Subcutaneous abdominal adipose tissue (tissue), 5 donors: ENCODE measurements around the gene MUSK.
A peak's percentile ranks its signal among the peaks of the same experiment; 100 is the strongest.

Experiments used
- H3K27ac ChIP-seq: one replicate; pipeline ENCODE4 v1.7.0; 2013; ENCODE audit warnings: low read depth, mild to moderate bottlenecking, inconsistent platforms, low read length, moderate library complexity
- H3K27me3 ChIP-seq, 5 donors: one replicate each; pipeline ENCODE4 v1.7.0; 2013; ENCODE audit warnings: low read length in 5 of 5, inconsistent platforms in 1 of 5; ENCODE audit not compliant: control insufficient read depth in 5 of 5, insufficient read depth in 4 of 5
- H3K36me3 ChIP-seq, 5 donors: one replicate each; pipeline ENCODE4 v1.7.0; 2013; ENCODE audit warnings: low read length in 5 of 5; ENCODE audit not compliant: control insufficient read depth in 5 of 5, insufficient read depth in 5 of 5
- H3K4me1 ChIP-seq, 5 donors: one replicate each; pipeline ENCODE4 v1.7.0; 2013; ENCODE audit warnings: low read length in 5 of 5, mild to moderate bottlenecking in 3 of 5, moderate library complexity in 1 of 5; ENCODE audit not compliant: control insufficient read depth in 5 of 5, insufficient read depth in 5 of 5
- H3K4me3 ChIP-seq, 5 donors: one replicate each; pipeline ENCODE4 v1.7.0; 2013; ENCODE audit warnings: low read length in 5 of 5, low read depth in 1 of 5
- H3K9ac ChIP-seq, 5 donors: one replicate each; pipeline ENCODE4 v1.7.0; 2013; ENCODE audit warnings: low read length in 5 of 5, mild to moderate bottlenecking in 4 of 5, moderate library complexity in 3 of 5
- H3K9me3 ChIP-seq, 5 donors: one replicate each; pipeline ENCODE4 v1.7.0; 2013; ENCODE audit warnings: low read length in 5 of 5; ENCODE audit not compliant: control insufficient read depth in 5 of 5
- donor health status: healthy.
- donor health status: healthy.
- donor health status: healthy.
- donor health status: healthy.
- donor health status: healthy.

Gene MUSK

DNA sequence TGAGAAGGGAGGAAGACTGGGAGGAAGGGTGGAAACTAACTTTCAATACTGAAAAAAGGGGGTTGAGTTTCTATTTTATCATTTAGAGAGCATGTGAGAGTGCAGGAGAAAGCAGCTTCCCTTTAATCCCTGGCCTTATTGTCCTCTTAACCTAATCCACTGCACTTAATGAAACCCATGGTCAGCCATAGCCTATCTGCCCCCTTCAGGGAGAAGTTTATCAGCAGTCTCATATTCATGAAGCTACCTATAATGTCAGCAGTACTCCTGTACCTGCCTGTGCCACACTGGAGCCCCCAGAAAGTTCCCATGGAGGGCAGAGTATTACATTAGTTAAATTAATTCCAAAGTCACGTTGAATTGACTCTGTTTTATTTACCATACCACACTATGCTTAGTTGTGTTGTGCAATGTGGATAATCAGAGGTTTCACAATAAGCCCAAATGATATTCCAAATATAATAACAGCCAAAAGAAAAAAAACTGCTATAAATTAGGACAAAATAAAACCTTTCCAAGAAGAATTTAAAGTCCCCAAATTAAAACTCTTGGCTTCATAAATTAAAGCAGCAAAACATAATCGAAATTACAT lies 62.9 kb downstream of the MUSK start:
- H3K4me1 ChIP-seq = peaks cover 0 to 6% (median 0%) of the 10 kb centered on the region in 5 donors
- H3K27ac ChIP-seq = no peak overlapping the region
- no peak overlapping the region for H3K9ac ChIP-seq
- H3K4me3 ChIP-seq = no peak overlapping the region
- no peaks in the 10 kb centered on the region for H3K36me3 ChIP-seq
- H3K9me3 ChIP-seq = no peaks in the 10 kb centered on the region
- H3K27me3 ChIP-seq = no peaks in the 10 kb centered on the region

DNA sequence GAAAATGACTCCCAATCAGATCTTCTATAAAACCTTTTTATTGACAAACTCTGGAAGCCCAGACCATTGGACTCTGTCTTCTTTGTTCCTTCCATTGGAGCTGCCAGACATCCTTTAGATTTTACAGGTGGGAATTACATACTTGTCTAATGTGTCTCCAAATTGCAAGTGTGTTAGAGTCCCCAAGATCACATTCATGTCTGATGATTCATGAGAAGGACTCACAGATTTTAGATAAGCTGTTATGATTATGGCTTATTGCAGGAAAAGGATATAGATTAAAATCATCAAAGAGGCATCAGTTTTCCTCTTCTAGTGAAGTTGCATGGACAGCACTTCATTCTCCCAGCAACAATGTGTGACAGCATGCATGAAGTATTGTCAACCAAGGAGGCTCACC lies 70.4 kb downstream of the MUSK start:
- no peak overlapping the region for H3K27ac ChIP-seq
- no peaks in the 10 kb centered on the region for H3K9me3 ChIP-seq
- no peak overlapping the region for H3K4me3 ChIP-seq
- no peaks in the 10 kb centered on the region for H3K36me3 ChIP-seq
- H3K4me1 ChIP-seq = peaks cover 0 to 4% (median 0%) of the 10 kb centered on the region in 5 donors
- H3K27me3 ChIP-seq = no peaks in the 10 kb centered on the region
- no peak overlapping the region for H3K9ac ChIP-seq

DNA sequence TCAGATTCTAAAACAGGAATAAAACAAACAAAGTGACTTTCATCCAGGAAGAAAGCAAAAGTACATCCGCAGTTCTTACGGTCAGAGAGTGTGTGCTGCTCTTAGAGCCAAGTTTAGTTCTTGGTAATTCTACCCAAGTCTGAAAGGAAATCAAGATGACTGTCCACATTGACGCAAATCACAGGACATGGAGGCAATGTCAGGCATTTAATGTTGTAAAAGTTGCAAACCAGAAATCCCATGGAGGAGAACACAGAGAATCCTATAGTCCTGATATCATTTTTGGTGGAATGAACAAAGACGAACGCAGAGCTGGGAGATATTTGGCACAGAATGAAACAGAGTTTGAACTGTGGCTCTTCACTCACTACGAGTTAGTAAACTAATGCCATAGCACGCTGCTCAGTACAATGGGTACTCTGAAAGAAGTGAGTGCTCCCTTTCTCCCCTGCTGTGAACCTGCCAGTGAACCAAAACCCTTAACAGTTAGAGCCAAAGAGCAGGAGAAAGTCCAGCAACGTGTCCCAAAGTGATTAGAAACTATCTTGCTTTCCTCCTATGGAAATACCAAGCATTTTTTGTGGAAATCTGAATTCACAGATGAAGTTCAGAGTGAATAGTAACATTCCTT lies 74.3 kb downstream of the MUSK start:
- no peaks in the 10 kb centered on the region for H3K36me3 ChIP-seq
- no peak overlapping the region for H3K9ac ChIP-seq
- H3K27me3 ChIP-seq = no peaks in the 10 kb centered on the region
- H3K4me1 ChIP-seq = peaks cover 0 to 13% (median 3%) of the 10 kb centered on the region in 5 donors
- H3K4me3 ChIP-seq = no peak overlapping the region
- no peaks in the 10 kb centered on the region for H3K9me3 ChIP-seq
- H3K27ac ChIP-seq = peak overlapping the region; percentile 8

DNA sequence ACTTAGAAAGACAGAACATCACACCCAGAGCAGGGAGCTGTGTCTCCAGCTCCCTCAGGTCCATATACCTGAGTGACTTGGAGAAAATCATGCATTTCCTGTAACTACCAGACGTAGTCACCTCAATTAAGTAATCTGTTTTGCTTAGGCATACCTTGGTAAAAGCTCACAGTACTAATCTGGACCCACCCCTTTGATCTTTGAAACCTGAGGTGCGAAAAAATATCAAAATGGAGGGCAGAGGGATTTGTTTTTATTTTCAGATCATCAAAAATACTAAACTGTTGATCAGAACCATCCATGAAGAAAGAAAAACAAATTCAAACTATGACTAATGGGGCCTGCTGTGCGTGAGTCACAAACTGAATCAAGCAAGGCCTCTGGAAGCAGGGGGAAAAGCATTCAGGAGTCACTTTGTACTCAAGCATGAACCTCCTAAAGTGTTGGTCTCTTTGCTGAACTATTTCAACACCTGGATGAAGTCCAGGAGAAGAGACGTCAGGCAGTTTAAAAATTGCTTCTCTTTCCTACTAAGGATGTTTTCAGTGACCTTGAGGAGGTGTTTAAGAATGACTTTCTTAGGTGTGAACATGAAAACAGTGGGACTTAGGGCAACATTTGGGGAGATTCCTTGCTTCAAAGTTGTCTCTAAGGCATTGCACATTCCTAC lies 76.3 kb downstream of the MUSK start:
- Histone ChIP-seq H3K27me3 (no peaks in the 10 kb centered on the region), H3K27ac (peak overlapping the region; percentile 49), H3K4me3 (no peak overlapping the region), H3K4me1 (peaks cover 0 to 13% (median 3%) of the 10 kb centered on the region in 5 donors), H3K36me3 (no peaks in the 10 kb centered on the region), H3K9me3 (no peaks in the 10 kb centered on the region), H3K9ac (no peak overlapping the region)

DNA sequence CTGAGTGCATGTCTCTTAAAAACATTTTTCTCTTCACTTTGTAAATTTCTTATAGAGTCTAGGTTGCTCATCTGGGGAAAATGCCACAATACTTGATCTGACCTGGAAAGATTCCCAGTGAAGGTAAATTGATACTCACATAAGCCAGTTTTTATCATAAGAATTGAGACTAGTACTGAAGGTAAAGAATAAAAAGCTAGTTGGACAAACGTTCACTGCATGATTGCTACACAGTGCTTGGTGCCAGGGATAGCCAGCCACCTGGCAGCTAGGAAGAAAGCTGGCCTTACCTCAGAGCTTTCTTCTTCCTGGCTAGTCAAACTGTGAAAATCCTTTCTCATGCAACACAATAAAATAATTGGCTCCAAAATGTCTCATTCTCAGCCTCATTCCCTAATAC lies 77.1 kb downstream of the MUSK start:
- no peaks in the 10 kb centered on the region for H3K27me3 ChIP-seq
- H3K36me3 ChIP-seq = no peaks in the 10 kb centered on the region
- H3K9me3 ChIP-seq = no peaks in the 10 kb centered on the region
- H3K4me3 ChIP-seq = no peak overlapping the region
- H3K4me1 ChIP-seq = peaks cover 0 to 21% (median 10%) of the 10 kb centered on the region in 5 donors
- no peak overlapping the region for H3K9ac ChIP-seq
- no peak overlapping the region for H3K27ac ChIP-seq

DNA sequence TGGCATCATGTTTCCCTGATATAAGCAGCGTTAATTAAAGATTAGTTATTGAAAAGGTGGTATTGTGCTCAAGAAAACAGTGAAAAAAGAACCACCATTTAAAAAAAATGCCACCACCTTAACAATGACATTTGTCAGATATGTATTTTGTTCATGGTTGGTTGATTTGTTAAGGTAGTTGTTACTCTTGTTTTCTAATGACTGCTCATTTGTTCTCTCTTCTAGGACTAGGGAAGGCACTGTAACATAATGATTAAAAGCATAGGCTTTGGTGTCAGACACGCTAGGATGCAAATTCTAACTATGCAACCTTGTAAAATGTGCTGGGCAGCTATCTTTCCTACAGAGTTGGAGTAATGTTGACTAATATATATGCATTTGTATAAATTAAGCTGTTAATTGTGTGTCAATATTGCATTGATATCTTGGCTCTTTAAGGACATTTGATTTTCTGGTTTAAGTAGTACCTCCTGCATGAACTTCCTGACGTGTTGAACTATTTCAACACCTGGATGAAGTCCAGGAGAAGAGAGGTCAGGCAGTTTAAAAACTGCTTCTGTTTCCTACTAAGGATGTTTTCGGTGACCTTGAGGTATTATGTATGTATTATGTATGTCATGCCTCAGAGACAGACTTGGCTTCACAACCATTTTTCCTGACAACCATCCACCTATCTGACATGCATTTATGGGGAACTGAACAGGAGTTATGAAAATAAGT lies 77.8 kb downstream of the MUSK start:
- H3K9ac ChIP-seq = no peak overlapping the region
- H3K36me3 ChIP-seq = no peaks in the 10 kb centered on the region
- no peaks in the 10 kb centered on the region for H3K9me3 ChIP-seq
- no peak overlapping the region for H3K4me3 ChIP-seq
- peaks cover 0 to 21% (median 10%) of the 10 kb centered on the region in 5 donors for H3K4me1 ChIP-seq
- H3K27me3 ChIP-seq = no peaks in the 10 kb centered on the region
- no peak overlapping the region for H3K27ac ChIP-seq

DNA sequence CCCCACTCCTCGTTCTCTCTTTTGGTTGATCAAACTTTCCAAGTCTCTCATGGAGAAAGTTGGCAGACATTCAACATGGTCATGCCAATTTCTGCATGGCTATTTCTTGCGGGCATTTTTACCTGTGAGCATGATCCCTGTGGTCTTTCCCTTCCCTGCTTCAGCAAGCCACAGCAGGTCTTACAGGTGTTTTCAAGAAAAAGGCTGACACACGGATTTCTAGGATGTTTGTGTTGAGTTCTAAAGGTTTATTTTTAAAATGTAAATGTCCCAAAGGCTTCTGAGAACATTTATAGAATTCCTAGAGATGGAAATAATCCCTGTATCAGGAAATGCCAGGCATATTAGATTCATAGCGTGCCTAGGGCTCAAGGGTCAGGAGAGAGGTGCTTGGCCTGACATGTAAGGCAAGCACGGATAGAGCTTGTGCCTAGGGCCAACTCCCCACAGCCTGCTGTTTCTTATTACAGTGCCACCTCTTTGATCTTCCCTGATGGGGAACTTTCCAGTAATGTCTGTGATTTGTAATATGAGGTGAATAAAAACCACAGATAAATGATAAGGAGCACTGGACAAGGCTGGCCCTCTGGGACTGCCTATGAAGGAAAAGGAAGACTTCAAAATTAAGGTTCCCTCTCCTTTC lies 79.8 kb downstream of the MUSK start:
- Histone ChIP-seq H3K27me3 (no peaks in the 10 kb centered on the region), H3K4me3 (no peak overlapping the region), H3K36me3 (no peaks in the 10 kb centered on the region), H3K27ac (no peak overlapping the region), H3K4me1 (peaks cover 0 to 20% (median 11%) of the 10 kb centered on the region in 5 donors), H3K9me3 (no peaks in the 10 kb centered on the region), H3K9ac (no peak overlapping the region)

DNA sequence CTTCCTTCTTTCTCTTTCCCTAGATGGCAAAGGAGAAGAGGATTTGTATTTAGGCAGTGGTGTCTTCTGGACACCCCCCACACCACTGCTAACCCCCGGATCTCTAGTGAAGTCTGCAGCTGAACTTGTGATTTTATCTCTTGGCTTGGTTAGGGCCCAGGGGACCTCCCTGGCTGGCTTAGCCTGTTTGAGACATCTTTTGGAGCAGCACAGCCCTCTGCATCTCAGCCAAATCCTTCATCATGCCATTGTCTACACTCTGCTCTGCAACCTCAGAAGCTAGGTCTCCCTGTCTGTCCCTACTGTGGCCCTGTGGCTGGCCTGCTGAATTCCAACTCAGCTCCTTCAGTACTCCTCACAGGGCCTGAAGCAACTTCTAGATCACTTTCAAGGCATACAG lies 81.7 kb downstream of the MUSK start:
- no peaks in the 10 kb centered on the region for H3K9me3 ChIP-seq
- H3K27ac ChIP-seq = no peak overlapping the region
- H3K4me3 ChIP-seq = no peak overlapping the region
- H3K9ac ChIP-seq = no peak overlapping the region
- H3K4me1 ChIP-seq = peaks cover 0 to 23% (median 15%) of the 10 kb centered on the region in 5 donors
- H3K27me3 ChIP-seq = no peaks in the 10 kb centered on the region
- H3K36me3 ChIP-seq = no peaks in the 10 kb centered on the region

DNA sequence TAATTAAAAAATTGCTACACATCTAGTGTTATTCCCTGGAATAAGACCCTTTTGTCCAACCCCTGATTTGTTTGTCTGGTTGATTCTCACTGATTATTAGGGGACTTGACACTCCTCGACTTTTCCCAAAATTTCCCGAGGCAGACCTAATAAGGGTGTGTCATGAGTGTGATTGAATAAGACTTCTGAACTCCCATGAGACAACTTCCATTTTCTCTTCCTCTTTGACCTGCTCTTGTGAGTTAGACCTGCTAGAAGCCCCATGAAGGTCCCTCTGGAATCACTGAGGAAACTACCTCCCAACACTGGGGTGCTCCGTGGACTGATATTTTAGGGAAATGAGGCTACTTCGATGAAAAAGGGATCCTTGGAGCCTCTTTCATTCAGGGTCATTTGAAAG lies 83.4 kb downstream of the MUSK start:
- H3K4me1 ChIP-seq = peaks cover 0 to 17% (median 12%) of the 10 kb centered on the region in 5 donors
- H3K27ac ChIP-seq = no peak overlapping the region
- no peaks in the 10 kb centered on the region for H3K27me3 ChIP-seq
- no peak overlapping the region for H3K9ac ChIP-seq
- no peaks in the 10 kb centered on the region for H3K9me3 ChIP-seq
- no peak overlapping the region for H3K4me3 ChIP-seq
- H3K36me3 ChIP-seq = no peaks in the 10 kb centered on the region
